HG03432 (cell line): ENCODE measurements around the gene SAMD13.

ENCODE experiments used
- ATAC-seq: cut with Tn5 transposase; IDR thresholded peaks from one replicate; pipeline ENCODE4 v1.9.1; 2021; ENCODE audit warnings: mild to moderate bottlenecking, moderate library complexity; ENCODE audit not compliant: unreplicated experiment

Gene SAMD13

GRCh38 chr1:84339503-84339902, 38.0 kb downstream of the SAMD13 start:
- ATAC-seq: no peak

DNA sequence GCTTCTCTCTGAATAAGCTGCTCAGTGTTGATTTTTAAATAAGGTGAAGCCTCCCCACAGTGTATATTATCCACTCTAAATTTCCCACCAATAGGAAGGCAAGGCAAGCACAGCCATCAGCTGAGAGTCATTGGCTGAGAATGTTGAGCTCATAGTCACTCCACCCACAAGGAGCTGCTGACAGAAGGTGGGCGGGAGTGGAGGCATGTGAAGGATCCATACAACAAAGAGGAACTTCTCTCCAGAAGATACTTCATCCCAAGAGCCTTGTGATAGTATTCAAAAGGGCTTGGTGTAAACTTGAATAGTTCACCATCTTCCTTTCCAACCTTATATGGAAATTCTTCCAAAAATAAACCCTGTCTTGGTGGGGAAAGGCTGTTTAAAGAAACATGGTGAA, 42.8 kb downstream of the SAMD13 start:
- ATAC-seq: no peak

DNA sequence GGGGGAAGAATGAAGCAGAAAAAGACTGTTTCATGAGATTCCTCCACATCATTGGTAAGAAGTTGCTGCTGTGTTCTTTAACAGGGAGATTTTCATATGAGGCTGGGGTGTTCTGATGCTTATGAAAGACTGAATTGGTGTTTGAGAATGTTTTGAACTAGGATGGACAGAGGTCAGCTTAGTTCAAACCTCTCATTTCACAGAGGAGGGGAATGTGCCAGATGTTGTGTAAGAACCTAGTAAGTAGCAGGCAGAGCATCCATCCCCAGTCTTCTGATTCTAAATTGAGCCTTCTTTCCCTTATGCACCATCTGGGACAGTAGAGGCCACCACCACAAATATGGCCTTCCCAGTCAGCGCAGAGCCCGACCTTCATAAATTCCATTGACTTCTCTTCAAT, 43.7 kb downstream of the SAMD13 start:
- no peak for ATAC-seq

DNA sequence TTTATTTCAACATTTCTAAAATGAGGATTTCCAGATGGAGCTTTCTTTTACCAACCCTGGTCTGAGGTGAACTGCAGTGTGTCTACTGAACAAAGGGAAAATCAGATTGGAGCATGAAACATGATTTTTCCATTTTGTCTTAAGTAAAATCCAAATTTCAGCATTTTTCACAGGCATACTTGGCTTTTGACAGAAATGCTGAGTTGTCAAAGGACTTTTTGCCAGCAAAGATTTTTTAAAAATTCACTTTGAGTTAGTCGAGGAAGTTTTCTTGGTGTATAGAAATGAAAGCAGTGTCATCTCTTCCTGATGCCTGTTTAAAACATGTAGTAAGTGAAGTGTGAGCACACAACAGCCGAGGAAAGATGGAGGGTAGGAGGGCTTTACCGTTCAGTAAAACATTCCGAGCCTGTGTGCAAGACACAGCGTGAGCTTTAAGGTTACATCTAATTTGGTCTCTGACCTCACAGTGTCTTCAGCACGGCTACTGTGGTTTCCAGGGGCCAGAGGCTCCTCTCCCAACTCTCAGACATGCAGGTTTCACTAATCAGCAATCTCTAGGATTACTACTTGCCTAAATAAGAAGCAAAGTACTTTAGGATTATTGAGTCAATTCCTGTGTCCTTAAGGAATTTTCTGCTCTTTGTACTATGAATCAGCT, 45.9 kb downstream of the SAMD13 start:
- no peak for ATAC-seq

DNA sequence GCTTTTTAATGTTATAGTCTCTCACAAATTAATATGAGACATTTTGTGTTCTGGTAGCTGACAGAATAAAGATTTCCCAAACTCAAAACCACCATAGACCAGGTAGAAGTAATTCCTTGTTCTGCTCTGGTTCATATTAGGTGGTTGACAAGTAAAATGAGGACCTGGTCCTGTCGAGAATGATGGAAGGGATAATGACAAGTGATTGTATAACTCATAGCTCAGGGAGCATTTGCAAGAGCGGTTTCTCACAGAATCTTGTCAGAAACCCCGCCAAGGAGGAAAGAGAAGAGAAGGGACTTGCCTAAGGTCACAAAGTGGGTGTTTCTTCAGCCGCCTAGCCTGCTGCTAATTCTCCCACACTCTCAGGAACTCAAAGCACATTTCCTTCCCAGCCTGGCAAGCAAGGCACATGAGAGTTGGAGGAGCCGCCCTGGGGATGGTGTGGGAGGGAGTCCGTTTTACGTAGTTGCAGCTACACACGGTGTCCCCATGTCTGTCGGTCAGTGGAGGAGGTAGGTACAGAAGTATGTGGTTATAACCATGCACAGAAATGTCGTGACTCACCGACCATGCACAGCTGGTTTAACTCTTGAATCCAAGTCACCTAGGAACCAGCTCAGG, 46.5 kb downstream of the SAMD13 start:
- no peak for ATAC-seq

DNA sequence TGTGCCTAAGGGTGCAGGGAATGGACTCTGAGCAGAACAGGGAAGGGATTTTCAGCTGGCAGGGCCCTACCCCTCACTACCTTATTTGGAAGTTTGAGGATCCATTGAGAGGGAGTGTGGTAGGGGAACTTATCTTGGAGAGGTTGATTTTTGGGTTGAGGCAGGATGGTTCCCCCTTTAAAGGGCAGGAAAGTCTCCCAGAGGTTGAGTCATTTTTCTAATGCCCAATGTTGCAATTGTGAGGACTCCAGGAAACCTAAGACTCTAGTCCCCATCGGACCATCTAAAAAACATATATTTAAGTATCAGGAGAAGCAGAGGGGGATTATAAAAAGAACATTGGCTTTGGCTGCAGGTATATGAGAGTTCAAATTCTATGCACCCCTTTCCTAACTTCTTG, 47.3 kb downstream of the SAMD13 start:
- no peak for ATAC-seq

GRCh38 chr1:84350104-84350503, 48.6 kb downstream of the SAMD13 start:
- ATAC-seq: no peak

- ATAC-seq: no peak
These were observed 49.0 kb downstream of the SAMD13 start for GRCh38 chr1:84350550-84350949.

- no peak for ATAC-seq
These were observed 51.0 kb downstream of the SAMD13 start for GRCh38 chr1:84352298-84353106.

DNA sequence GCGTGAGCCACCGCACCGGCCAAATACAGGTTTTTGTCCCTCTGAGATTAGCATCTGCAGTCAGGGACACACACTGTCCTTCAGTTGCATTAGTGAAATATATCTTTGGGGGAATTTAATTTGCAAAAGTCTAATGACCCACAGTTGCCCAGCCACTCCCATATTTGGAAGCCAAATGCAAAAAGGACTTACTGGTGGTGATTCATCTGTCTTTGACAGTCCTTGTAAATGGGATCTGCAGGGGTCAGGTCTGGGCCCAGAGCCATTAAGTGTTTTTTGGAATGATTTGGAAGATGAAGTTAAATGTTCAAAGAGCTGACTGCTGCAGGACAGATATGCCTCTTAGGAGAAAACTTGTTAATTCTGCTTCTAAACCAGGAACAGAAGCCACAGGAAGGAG, 52.2 kb downstream of the SAMD13 start:
- no peak for ATAC-seq

GRCh38 chr1:84355556-84355955, 54.0 kb downstream of the SAMD13 start:
- ATAC-seq: no peak

DNA sequence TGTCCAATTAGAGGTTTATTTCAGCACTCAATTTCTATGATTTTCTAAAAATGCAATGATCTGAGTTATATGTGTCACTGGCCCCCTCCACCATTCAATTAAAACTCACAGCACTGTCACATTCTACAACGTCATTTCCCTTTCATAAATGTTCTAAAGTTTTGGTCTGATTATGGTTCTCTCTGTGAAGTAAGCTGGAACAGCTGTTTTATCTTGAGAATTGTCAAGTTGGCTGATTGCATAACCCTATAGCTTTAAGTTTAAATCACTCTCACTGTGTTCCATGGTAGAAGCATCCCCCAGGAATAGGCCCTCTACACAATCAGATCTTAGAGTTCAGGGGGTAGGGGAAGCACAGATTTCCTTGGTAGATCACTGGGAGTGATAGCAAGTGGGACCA, 55.4 kb downstream of the SAMD13 start:
- no peak for ATAC-seq

DNA sequence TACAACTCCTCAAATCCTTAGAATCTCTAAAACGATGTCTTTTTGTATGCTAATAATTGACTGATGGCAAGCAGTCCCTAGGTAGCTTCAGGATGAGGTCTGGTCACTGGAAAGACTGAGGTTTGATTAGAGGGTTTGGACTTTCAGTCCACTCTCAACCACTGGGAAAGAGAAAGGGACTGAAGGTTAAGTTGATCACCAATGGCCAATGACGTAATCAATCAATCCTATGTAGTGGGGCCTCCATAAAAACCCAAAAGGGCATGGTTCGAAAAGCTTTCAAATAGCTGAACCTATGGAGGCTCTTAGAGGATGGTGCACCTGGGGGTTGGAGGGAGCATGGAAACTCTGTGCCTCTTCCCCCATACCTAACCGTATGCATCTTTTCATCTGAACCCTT, 57.2 kb downstream of the SAMD13 start:
- no peak for ATAC-seq

DNA sequence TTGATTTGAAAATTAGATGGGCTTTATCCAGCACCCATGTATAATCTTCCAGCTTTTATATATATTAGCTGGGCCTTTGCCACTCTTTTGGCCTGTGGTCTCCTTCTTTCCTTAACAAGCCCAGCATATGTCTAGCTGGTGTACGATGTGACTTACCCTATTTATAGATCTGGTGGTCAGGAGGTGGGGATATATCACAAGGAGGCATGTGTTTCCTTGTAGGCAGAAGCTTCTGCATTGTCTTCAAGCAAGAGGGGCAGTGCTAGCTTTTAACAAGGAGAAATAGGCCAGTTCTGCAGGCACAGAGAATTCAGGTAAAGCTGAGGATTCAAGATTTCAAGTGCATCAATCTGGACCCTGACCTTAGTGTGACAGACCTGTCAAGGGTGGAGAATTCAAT, 58.8 kb downstream of the SAMD13 start:
- no peak for ATAC-seq

DNA sequence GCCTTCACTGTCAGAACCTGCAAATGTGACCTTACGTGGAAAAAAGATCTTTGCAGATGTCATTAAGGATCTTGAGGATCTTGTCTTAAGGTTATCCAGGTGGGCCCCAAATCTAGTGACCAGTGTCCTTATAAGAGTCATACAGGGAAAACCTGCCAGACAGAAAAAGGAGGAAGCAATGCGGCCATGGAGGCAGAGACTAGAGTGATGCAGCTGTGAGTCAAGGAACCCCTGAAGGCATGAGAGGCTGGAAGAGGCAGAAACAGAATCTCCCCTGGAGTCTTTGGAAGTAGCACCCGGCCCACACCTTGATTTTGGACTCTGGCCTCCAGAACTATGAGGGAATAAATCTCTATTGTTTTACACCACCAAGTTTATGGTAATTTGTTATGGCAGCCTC, 60.3 kb downstream of the SAMD13 start:
- no peak for ATAC-seq

DNA sequence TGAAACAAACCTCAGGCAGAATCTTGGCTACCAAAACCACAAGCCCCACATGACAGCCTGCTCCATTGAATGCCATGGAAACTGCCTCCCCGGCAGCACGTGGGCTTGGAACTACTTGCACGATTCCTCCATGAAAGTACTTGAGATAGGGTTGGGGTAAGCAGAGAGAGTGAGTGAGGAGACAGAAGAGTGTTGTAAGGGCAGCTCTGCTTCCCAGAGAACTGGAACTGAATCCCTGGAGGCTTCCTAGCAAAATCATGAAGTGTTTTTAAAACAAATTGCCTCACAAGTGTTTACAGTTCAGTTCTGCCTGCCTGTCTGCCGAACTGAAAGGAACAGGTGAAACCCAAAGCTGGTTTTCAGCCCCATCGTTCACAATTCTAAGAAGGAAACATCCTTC, 61.5 kb downstream of the SAMD13 start:
- ATAC-seq: no peak

GRCh38 chr1:84363622-84364021, 62.1 kb downstream of the SAMD13 start:
- ATAC-seq: no peak

GRCh38 chr1:84365225-84366221, 64.0 kb downstream of the SAMD13 start:
- ATAC-seq: no peak

GRCh38 chr1:84366786-84367185, 65.3 kb downstream of the SAMD13 start:
- ATAC-seq: no peak

DNA sequence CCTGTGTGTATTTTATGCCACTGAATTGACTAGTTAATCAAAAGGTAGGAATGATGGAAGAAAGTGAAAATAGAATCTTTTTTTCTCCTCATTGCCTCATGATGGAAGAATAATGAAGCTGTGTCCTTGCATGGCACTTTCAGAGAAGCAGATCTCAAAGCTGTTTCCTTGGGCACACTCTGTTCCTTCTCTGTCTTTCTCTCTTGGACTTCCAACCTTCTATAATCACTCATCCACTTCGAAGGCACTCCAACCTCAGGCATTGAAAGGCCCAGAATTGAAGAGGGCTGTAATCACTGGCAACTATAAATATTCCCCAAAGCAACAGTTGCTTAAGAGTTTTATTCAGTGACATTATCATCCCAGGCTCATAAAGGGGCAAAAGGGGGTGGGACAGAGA, 65.7 kb downstream of the SAMD13 start:
- no peak for ATAC-seq

DNA sequence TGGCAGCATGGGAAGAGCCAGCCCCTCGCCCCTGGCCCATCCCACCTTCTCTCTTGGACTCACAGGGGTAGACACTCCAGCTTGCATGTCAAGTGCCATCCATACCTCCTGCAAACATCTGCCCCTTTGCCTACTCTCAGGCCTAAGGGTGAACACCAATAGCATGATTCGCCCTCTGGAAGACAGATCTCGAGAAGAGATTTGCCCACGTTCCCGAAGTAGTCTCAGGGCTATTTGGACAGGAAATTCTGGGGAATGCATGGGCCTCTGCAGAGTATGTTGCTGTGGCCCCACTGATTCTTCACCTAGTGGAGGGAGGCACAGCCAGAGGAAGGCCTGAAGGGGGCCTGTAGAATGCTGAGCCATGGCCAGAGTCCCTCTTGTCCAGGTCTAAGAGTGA, 66.9 kb downstream of the SAMD13 start:
- no peak for ATAC-seq
